Left hindlimb (tissue), 1 donor: ENCODE measurements around the gene UBALD2.
"Not testable (repeated sequence)": the region's sequence is repeated elsewhere in the genome, so short reads cannot be mapped to it uniquely, and the experiment has no call there.

ENCODE experiments used
- DNase-seq: peaks from one replicate; pipeline ENCODE4 v3.0.0-alpha.2; 2018

UBALD2 gene

GRCh38 chr17:76278268-76278908 lies 13.2 kb downstream of the UBALD2 start:
- DNase-seq = no peak

DNA sequence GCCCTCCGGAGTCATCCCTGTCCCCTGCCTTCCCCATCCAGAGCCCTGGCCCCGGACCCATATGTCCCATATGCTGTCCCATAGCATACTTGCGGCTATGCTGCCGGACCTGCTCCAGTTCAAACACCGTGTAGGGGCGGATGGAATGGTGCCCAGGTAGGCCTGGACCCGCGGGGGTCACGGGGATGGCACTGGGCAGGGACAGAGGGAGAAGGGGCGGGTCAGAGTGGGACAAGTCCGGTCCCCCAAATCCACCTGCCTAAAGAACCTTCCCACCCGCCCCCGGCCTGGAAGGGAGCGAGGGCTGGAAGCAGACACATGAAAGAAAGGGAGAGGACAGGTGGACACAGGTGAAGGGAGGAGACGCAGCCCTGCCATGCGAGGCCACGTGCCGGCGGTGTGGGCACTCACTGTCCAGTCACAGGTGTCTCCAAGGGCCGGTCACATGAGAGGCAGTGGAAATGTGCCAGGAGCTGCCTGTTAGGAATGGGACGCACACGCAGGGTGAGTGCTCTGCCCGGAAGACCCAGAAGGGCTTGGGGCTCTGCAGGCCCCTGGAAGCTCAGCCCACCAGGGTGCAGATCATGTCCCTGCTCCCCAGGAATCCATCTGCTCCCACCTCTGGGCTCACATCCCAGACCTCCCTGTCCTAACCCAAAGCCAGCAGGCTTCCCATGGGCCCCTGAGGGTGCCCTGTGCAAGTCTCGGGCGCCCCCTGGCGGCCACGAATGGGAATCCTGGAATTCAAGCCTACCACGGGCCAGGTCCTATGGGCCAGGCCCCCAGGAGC lies 14.0 kb downstream of the UBALD2 start:
- DNase-seq = peak; percentile 84

- DNase-seq = no peak
These were observed 14.7 kb downstream of the UBALD2 start for GRCh38 chr17:76279742-76280287.

DNA sequence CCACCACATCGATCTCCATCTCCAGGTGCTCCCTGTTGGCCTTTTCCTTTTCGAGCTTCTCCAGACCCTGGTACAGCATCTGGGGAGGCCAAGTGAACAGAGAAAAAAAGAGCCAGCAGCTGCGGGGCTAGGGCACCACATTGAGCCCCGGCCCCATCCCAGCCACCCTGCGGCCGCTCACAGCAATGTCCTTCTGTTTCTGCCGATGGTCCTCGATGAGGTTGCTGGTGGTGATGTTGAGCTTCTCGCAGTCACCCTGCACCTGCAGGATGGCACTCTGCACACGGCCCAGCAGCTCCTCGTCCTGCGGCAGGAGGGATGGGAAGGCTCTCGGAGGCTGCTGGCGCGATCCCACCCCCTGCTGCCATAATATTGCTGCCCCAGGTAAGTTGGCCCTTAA lies 15.5 kb downstream of the UBALD2 start:
- no peak for DNase-seq

GRCh38 chr17:76281573-76282371 lies 16.6 kb downstream of the UBALD2 start:
- no peak for DNase-seq

- no peak for DNase-seq
These were observed 27.4 kb downstream of the UBALD2 start for GRCh38 chr17:76292567-76292966.

GRCh38 chr17:76293106-76293505 lies 28.0 kb downstream of the UBALD2 start:
- DNase-seq = no peak

DNA sequence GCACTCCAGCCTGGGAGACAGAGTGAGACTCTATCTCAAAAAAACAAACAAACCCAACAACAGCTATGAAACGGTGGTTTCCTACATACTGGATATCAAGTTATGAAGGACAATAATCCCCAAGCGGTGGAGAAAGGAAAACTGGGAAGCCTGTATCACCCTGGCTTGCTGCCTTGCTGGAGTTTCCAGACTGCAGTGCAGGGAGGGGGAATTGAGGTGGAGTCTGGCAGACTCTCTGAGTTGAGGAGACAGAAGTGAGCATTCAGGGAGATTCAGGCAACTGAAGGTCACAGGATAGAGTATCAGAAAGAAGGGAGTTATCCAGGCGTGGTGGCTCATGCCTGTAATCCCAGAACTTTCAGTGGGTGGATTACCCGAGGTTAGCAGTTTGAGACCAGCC lies 31.0 kb downstream of the UBALD2 start:
- DNase-seq = no peak

- DNase-seq = no peak
These were observed 31.7 kb downstream of the UBALD2 start for GRCh38 chr17:76296889-76297288.

GRCh38 chr17:76297436-76297835 lies 32.3 kb downstream of the UBALD2 start:
- no peak for DNase-seq

- DNase-seq = no peak
These were observed 39.3 kb downstream of the UBALD2 start for GRCh38 chr17:76304226-76305134.

DNA sequence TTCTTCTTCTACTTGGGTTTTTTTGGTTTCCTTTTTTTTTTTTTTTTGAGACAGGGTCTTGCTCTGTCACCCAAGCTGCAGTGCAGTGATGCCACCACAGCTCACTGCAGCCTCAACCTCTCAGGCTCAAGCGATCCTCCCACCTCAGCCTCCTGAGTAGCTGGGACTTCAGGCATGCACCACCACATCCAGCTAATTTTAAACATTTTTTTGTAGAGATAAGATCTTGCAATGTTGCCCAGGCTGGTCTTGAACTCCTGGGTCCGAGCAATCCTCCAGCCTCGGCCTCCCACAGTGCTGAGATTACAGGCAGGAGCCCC lies 39.9 kb downstream of the UBALD2 start:
- DNase-seq = not testable (repeated sequence)

DNA sequence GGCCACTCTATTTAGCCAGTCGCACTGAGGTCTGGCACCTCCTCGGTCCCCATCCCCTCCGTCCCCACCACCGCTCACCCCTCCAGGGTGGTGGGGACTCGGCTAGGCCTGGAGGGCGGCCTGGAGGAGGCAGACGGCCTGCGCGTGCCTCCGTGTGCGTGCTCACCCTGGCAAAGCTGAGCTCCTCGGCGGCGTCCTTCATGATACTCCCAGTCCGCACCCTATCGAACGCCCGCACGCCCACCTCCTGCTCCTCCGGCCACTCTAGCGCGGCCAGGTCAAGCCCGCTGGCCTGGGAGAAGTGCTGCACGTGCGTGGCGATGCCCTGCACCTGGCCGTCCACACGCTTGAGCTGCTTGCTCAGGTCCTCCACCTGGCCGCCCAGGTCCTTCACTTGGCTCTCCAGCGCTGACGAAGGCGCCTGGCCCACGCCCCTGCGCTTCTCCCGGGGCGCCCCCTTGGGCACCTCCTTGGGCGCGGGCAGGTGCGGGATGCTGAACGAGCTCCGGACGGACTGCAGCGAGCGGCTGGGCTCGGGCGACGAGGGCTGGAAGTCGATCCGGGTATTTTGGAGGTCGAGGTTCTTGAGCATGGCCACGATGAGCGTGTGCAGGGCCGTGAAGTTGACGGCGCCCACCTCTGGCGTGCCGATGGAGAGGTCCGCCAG lies 42.3 kb downstream of the UBALD2 start:
- DNase-seq = no peak

- DNase-seq = no peak
These were observed 42.8 kb downstream of the UBALD2 start, which contains the start of gene QRICH2 for GRCh38 chr17:76307966-76308338. Gene QRICH2, minus strand, starts transcription at chr17:76308276. Its CDS starts 278 bp downstream, at chr17:76307998.

- no peak for DNase-seq
These were observed 44.3 kb downstream of the UBALD2 start for GRCh38 chr17:76309461-76309860.

GRCh38 chr17:76312735-76313134 lies 47.6 kb downstream of the UBALD2 start:
- no peak for DNase-seq

- no peak for DNase-seq
These were observed 49.5 kb downstream of the UBALD2 start for GRCh38 chr17:76314392-76315227.

DNA sequence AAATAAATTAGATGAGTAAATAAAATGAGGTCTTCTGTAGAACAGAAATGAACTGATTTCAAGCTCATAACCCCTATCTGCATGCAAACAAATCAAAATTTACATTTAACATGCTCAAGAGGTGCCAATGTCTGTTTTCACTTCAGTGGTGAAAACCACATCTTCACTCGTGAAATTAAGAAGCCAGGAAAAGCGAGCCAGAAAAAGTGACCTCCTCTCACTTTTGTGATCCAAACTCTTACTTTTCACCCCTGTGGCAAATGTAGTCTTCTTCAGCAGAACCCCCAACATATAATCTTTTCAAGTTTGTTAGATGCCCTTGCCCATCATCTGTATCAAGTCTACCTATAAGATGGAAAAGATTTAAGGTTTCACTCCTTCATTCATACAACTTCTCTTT lies 52.4 kb downstream of the UBALD2 start:
- DNase-seq = no peak

DNA sequence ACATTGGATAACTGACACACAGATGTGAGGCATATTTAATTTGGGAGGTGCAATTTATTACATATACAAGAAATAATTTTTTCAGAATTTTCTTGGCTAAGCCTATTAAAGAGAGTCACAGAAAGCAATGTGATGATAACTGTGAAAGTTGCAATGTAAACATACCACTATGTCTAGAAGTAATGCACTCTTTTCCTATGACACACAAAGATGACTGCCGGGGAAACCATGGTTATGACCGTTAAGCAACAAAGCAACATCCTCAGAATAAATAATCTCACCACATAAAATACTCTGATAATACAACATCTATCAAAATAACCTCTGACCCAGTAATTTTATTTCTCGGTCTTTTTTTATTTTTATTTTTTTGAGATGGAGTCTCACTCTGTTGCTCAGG lies 53.4 kb downstream of the UBALD2 start:
- no peak for DNase-seq
